HG03066 (cell line): ENCODE measurements around the gene KRCC1.
"Not testable (repeated sequence)": the region's sequence is repeated elsewhere in the genome, so short reads cannot be mapped to it uniquely, and the experiment has no call there.

Source experiments
- ATAC-seq: cut with Tn5 transposase; IDR thresholded peaks from one replicate; pipeline ENCODE4 v1.9.1; 2021; ENCODE audit warnings: low read depth; ENCODE audit not compliant: unreplicated experiment

KRCC1 gene

GRCh38 chr2:88006912-88007439 lies 48.6 kb downstream of the KRCC1 start:
- no peak for ATAC-seq

- no peak for ATAC-seq
Observed at GRCh38 chr2:88005776-88006175, 49.8 kb downstream of the KRCC1 start.

- ATAC-seq = no peak
Observed at GRCh38 chr2:88003074-88003755, 52.4 kb downstream of the KRCC1 start.

GRCh38 chr2:88002359-88002707 lies 53.2 kb downstream of the KRCC1 start:
- ATAC-seq = no peak

- ATAC-seq = not testable (repeated sequence)
Observed at GRCh38 chr2:88000474-88000873, 55.1 kb downstream of the KRCC1 start.

- no peak for ATAC-seq
Observed at GRCh38 chr2:87996570-87996969, 59.0 kb downstream of the KRCC1 start.

GRCh38 chr2:87995756-87996155 lies 59.8 kb downstream of the KRCC1 start:
- no peak for ATAC-seq

GRCh38 chr2:87994304-87994850 lies 61.2 kb downstream of the KRCC1 start:
- not testable (repeated sequence) for ATAC-seq

- not testable (repeated sequence) for ATAC-seq
Observed at GRCh38 chr2:87992569-87992968, 63.0 kb downstream of the KRCC1 start.

- not testable (repeated sequence) for ATAC-seq
Observed at GRCh38 chr2:87987473-87987872, 68.1 kb downstream of the KRCC1 start.

- ATAC-seq = not testable (repeated sequence)
Observed at GRCh38 chr2:87985902-87986301, 69.7 kb downstream of the KRCC1 start.

- ATAC-seq = not testable (repeated sequence)
Observed at GRCh38 chr2:87981182-87981581, 74.4 kb downstream of the KRCC1 start.
